Gastrocnemius medialis (tissue), 4 donors: Measurements from ENCODE around the gene CCDC57.

Source experiments
- POLR2A ChIP-seq, 2 donors: fragments of 450-650 bp; IDR thresholded peaks; one replicate each; pipeline ENCODE4 v1.6.1; 2017; ENCODE audit warnings: antibody characterized with exemption in 2 of 2, mild to moderate bottlenecking in 2 of 2, moderate library complexity in 2 of 2
- TF ChIP-seq, protein P1 (sequence below), 5 experiments: fragments of 450-650 bp in 3 of 5; fragments of 200-600 bp in 2 of 5; sonication (generic) in 2 of 5; IDR thresholded peaks in 4 of 5; conservative IDR thresholded peaks in 1 of 5; 1 replicate in 4 of 5; 2 replicates in 1 of 5; pipeline ENCODE4 v1.5.1; 2016 to 2019; ENCODE audit warnings: antibody characterized with exemption in 5 of 5, mild to moderate bottlenecking in 3 of 5, moderate library complexity in 3 of 5

DNA sequence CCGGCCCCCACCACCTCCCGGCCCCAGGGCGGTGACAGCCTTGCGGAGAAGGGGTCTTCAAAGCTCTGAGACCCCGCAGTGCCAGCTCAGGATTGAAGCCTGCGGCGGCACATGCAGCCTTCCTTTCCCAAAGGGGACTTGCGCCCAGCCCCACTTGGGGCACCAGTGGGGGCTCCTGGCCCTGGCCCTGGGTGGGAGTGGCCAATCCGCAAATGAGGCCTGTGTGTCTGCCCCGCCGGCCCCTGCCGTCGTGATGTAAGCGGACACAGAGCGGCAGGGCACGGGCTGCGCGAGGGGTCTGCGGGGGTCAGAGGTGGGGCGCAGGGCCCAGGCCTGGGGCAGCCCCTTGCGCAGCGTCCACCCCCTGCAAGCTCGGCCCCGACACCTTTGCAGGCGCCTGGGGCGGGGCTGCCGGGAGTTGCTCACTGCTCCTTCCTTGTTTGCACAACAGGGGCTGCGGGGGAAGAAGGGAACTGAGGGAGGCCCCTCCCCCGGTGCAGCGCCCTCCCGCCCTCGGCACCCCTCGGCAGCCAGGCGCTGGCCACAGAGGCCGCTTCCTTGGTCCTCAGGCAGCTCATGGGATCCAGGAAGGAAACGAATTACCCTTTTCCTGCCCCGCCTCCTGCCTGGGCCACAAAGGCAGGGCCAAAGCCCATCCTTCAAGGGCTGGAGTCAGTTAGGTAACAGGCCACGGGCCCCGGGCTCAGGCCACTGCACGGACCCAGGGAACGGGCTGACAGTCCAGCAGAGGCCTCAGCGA, 19.1 kb upstream of the CCDC57 start:
- TF ChIP-seq, protein P1, sequence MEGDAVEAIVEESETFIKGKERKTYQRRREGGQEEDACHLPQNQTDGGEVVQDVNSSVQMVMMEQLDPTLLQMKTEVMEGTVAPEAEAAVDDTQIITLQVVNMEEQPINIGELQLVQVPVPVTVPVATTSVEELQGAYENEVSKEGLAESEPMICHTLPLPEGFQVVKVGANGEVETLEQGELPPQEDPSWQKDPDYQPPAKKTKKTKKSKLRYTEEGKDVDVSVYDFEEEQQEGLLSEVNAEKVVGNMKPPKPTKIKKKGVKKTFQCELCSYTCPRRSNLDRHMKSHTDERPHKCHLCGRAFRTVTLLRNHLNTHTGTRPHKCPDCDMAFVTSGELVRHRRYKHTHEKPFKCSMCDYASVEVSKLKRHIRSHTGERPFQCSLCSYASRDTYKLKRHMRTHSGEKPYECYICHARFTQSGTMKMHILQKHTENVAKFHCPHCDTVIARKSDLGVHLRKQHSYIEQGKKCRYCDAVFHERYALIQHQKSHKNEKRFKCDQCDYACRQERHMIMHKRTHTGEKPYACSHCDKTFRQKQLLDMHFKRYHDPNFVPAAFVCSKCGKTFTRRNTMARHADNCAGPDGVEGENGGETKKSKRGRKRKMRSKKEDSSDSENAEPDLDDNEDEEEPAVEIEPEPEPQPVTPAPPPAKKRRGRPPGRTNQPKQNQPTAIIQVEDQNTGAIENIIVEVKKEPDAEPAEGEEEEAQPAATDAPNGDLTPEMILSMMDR (IDR thresholded peaks at IDR 0.05 in 4 of 5, conservative IDR thresholded peaks at IDR 0.05 in 1 of 5): no peak
- TF ChIP-seq POLR2A (IDR thresholded peaks at IDR 0.05): peak; percentile 57 to 78
